ENCODE results near the gene PKNOX2.

PKNOX2 gene

GRCh38 chr11:125425601-125426000, 261.1 kb downstream of the PKNOX2 start:
- no peak overlapping the region for H3K4me3 ChIP-seq (ENCODE audit: low read length in 2 of 2)
- H3K9me3 ChIP-seq (ENCODE audit: control insufficient read depth in 2 of 2, low read length in 2 of 2), result no peaks in the 10 kb centered on the region
- H3K27ac ChIP-seq (ENCODE audit: low read length), result no peak overlapping the region
- no peaks in the 10 kb centered on the region for H3K27me3 ChIP-seq (ENCODE audit: control insufficient read depth in 1 of 2, insufficient read depth in 2 of 2, low read length in 2 of 2)
- no peak overlapping the region for H3K9ac ChIP-seq (ENCODE audit: low read length in 2 of 2)
- peaks cover 3% of the 10 kb centered on the region for H3K4me1 ChIP-seq (ENCODE audit: control insufficient read depth, insufficient read depth, low read length)
- peaks cover 0 to 4% of the 10 kb centered on the region in 2 donors for H3K36me3 ChIP-seq (ENCODE audit: control insufficient read depth in 2 of 2, insufficient read depth in 2 of 2, low read length in 2 of 2)

DNA sequence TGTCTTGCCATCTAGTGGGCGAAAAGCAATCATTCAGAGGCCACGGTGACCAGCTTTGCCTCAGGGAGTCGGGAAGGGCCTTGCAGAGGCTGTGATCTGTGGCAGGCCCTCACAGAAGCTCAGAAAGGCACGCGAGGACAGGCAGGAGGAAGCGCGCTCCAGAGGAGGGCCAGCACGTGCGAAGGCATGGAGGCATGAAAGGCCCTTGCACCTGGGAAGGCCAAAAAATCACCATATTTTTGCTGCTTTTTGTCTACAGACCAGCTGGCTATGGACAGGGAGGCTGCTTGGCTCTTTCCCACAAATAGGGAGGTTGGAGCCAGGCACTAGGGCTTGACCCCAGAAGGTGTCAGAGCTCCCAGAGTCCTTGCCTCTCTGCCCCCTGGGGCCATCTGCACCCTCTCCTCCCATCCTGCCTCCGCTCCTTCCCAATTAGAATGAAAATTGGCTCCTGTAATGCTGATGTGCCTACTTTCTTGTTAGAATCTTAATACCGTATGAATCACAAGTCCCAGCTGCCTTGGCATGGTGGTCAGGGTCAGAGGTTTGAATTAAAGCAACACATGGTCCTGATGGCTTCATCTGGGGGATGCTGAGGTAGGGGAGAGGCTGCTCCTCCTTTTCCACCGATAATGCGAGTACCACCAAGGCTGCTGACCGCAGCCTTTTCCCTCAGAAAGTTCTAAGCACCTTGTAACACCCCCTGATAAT, 262.4 kb downstream of the PKNOX2 start:
- Histone ChIP-seq H3K9ac (ENCODE audit: low read length in 2 of 2) (no peak overlapping the region), H3K27ac (ENCODE audit: low read length) (no peak overlapping the region)

DNA sequence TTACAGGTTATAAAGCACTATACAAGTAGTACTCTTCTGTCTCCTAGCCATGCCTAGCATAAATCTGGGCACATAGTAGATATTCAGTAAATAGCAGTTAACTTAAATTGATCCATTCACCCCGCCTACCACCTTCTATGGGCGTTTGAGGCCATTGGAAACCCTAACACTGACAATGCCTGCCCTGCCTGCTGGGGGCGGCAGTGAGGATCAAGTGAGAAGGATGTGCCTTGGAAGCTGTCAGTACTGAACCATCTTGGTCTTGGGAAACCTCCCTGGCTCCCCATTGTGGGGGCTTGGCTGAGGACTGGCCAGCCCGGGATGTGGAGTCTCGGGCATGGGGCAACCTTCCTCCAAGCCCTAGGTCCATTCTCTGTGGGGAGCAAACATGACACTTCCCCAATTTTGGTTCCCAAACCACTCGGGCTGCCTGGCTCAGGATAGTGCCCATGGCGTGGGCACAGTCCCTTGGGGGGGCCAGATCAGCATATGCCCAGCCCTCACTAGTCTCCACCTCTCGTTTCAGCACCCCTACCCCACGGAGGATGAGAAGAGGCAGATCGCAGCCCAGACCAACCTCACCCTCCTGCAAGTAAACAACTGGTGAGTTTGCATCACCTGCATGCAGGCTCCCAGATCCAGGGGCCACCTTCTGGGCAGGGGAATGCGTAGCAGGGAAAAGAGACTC, 264.1 kb downstream of the PKNOX2 start:
- Histone ChIP-seq H3K4me1 (ENCODE audit: control insufficient read depth, insufficient read depth, low read length) (peaks cover 5% of the 10 kb centered on the region), H3K27me3 (ENCODE audit: control insufficient read depth in 1 of 2, insufficient read depth in 2 of 2, low read length in 2 of 2) (no peaks in the 10 kb centered on the region), H3K36me3 (ENCODE audit: control insufficient read depth in 2 of 2, insufficient read depth in 2 of 2, low read length in 2 of 2) (peaks cover 0 to 10% of the 10 kb centered on the region in 2 donors), H3K4me3 (ENCODE audit: low read length in 2 of 2) (no peak overlapping the region), H3K9me3 (ENCODE audit: control insufficient read depth in 2 of 2, low read length in 2 of 2) (no peaks in the 10 kb centered on the region), H3K9ac (ENCODE audit: low read length in 2 of 2) (no peak overlapping the region), H3K27ac (ENCODE audit: low read length) (no peak overlapping the region)

More for the DNA sequence above, 262.4 kb downstream of the PKNOX2 start:
- Histone ChIP-seq H3K4me1 (ENCODE audit: control insufficient read depth, insufficient read depth, low read length) (peaks cover 3% of the 10 kb centered on the region), H3K36me3 (ENCODE audit: control insufficient read depth in 2 of 2, insufficient read depth in 2 of 2, low read length in 2 of 2) (peaks cover 0 to 10% of the 10 kb centered on the region in 2 donors), H3K4me3 (ENCODE audit: low read length in 2 of 2) (no peak overlapping the region), H3K27me3 (ENCODE audit: control insufficient read depth in 1 of 2, insufficient read depth in 2 of 2, low read length in 2 of 2) (no peaks in the 10 kb centered on the region), H3K9me3 (ENCODE audit: control insufficient read depth in 2 of 2, low read length in 2 of 2) (no peaks in the 10 kb centered on the region)

- Histone ChIP-seq H3K9ac (ENCODE audit: low read length in 2 of 2) (no peak overlapping the region), H3K27me3 (ENCODE audit: control insufficient read depth in 1 of 2, insufficient read depth in 2 of 2, low read length in 2 of 2) (no peaks in the 10 kb centered on the region), H3K9me3 (ENCODE audit: control insufficient read depth in 2 of 2, low read length in 2 of 2) (no peaks in the 10 kb centered on the region), H3K4me1 (ENCODE audit: control insufficient read depth, insufficient read depth, low read length) (peaks cover 5% of the 10 kb centered on the region), H3K36me3 (ENCODE audit: control insufficient read depth in 2 of 2, insufficient read depth in 2 of 2, low read length in 2 of 2) (peaks cover 0 to 10% of the 10 kb centered on the region in 2 donors), H3K27ac (ENCODE audit: low read length) (no peak overlapping the region), H3K4me3 (ENCODE audit: low read length in 2 of 2) (no peak overlapping the region)
Measured at GRCh38 chr11:125429174-125429707, 264.7 kb downstream of the PKNOX2 start.

DNA sequence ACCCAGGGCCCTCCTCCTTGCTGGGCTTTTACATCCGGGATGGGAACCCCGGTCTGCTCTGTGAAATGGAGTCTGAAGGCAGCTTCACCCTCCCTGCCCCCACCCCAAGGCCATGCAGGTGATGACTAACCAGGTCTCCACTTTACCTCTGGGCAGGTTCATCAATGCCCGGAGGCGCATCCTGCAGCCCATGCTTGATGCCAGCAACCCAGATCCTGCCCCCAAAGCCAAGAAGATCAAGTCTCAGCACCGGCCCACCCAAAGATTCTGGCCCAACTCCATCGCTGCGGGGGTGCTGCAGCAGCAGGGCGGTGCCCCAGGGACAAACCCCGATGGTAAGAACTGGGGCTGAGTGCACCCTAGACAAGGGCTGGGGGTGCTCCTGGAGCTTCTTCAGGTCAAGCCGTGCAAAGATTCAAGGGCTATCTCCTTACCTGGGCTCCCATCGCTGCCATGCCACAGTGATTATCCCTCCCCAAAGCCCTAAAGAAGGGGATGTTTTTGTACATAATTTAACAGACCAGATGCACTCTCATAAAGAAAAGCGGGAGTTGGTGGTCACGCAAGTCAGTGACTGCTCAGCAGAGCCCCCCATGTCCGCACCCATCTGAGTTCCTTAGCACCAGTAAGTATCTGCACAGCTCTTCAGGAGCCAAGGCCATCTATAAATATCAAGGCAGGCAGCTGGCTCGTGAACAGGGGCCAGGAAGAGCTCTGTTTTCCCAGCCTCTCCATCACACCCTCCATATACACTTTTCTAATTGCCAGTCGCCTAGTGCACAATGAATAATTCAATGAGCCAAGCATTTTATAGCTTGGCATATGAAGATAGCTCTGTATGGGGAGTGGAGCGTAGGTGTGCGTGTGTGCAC, 265.5 kb downstream of the PKNOX2 start:
- no peak overlapping the region for H3K4me3 ChIP-seq (ENCODE audit: low read length in 2 of 2)
- H3K36me3 ChIP-seq (ENCODE audit: control insufficient read depth in 2 of 2, insufficient read depth in 2 of 2, low read length in 2 of 2), result peaks cover 0 to 10% of the 10 kb centered on the region in 2 donors
- H3K4me1 ChIP-seq (ENCODE audit: control insufficient read depth, insufficient read depth, low read length), result peaks cover 5% of the 10 kb centered on the region
- H3K9ac ChIP-seq (ENCODE audit: low read length in 2 of 2), result no peak overlapping the region
- no peaks in the 10 kb centered on the region for H3K9me3 ChIP-seq (ENCODE audit: control insufficient read depth in 2 of 2, low read length in 2 of 2)
- no peak overlapping the region for H3K27ac ChIP-seq (ENCODE audit: low read length)
- H3K27me3 ChIP-seq (ENCODE audit: control insufficient read depth in 1 of 2, insufficient read depth in 2 of 2, low read length in 2 of 2), result no peaks in the 10 kb centered on the region

DNA sequence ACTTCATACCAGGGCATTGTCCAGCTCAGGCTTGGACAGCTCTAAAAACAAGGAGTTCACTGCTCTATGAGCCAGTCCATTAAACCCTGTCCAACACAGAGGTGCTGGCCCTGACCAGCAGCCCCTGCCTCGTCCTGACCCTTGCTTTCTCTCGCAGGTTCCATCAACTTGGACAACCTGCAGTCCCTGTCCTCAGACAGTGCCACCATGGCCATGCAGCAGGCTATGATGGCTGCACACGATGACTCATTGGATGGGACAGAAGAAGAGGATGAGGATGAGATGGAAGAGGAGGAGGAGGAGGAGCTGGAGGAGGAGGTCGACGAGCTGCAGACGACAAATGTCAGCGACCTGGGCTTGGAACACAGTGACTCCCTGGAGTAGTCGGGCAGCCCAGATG, 266.5 kb downstream of the PKNOX2 start:
- no peak overlapping the region for H3K27ac ChIP-seq (ENCODE audit: low read length)
- no peak overlapping the region for H3K9ac ChIP-seq (ENCODE audit: low read length in 2 of 2)
- peaks cover 3% of the 10 kb centered on the region for H3K4me1 ChIP-seq (ENCODE audit: control insufficient read depth, insufficient read depth, low read length)
- no peak overlapping the region for H3K4me3 ChIP-seq (ENCODE audit: low read length in 2 of 2)
- H3K36me3 ChIP-seq (ENCODE audit: control insufficient read depth in 2 of 2, insufficient read depth in 2 of 2, low read length in 2 of 2), result peaks cover 0 to 10% of the 10 kb centered on the region in 2 donors
- no peaks in the 10 kb centered on the region for H3K27me3 ChIP-seq (ENCODE audit: control insufficient read depth in 1 of 2, insufficient read depth in 2 of 2, low read length in 2 of 2)
- H3K9me3 ChIP-seq (ENCODE audit: control insufficient read depth in 2 of 2, low read length in 2 of 2), result no peaks in the 10 kb centered on the region

DNA sequence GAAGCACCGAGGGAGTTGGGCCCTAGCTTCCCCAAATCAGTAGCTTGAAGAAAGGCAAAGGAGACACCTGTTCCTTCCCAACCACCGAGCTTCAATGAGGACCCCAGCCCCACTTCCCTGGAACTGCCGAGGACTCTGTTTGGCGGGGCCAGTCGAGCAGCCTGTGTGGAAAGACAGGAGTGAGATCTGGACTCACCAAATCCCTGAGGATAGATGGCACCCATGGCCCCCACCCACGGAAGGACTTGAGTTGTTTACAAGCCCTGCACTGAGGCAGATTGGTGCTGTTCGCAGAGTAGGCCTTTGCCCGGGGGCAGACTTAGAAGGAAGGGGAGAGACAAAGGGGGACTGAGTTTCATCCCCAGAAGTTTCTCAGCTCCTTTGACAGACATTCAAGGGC, 266.9 kb downstream of the PKNOX2 start:
- no peak overlapping the region for H3K4me3 ChIP-seq (ENCODE audit: low read length in 2 of 2)
- no peak overlapping the region for H3K9ac ChIP-seq (ENCODE audit: low read length in 2 of 2)
- H3K36me3 ChIP-seq (ENCODE audit: control insufficient read depth in 2 of 2, insufficient read depth in 2 of 2, low read length in 2 of 2), result peaks cover 0 to 10% of the 10 kb centered on the region in 2 donors
- no peaks in the 10 kb centered on the region for H3K27me3 ChIP-seq (ENCODE audit: control insufficient read depth in 1 of 2, insufficient read depth in 2 of 2, low read length in 2 of 2)
- no peak overlapping the region for H3K27ac ChIP-seq (ENCODE audit: low read length)
- peaks cover 3% of the 10 kb centered on the region for H3K4me1 ChIP-seq (ENCODE audit: control insufficient read depth, insufficient read depth, low read length)
- H3K9me3 ChIP-seq (ENCODE audit: control insufficient read depth in 2 of 2, low read length in 2 of 2), result no peaks in the 10 kb centered on the region

DNA sequence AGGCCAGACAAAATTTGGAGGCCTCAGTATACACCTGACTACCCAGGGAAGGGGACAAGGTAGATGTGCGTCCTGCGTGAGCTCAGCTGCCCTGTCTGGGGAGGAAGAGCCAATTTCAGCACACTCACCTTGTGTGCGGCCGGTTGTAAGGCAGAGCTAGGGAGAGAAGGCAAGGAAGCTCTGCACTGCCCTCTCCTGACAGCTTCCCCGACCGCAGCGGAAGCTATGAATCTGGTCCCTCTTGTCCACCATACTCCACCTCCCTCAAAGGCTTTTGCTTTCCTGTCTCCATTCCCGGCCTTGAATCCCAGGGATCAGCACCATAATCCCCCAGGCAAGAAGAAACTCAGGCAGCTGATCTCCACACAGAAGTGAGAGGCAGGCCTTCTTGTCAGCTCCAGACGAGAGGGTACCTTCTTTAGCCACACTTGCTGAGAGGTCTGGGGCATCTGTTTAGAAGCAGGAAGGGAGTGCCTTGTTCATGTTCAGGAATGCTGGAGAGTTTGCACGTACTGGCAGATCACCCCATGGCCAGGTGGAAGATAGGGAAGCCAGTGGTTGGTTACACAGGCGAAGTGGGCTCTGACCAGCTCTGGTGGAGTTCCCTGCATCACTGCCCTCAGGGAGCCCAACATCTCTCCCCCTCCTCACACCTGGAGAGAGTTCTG, 269.0 kb downstream of the PKNOX2 start:
- H3K4me3 ChIP-seq (ENCODE audit: low read length in 2 of 2), result no peak overlapping the region
- H3K4me1 ChIP-seq (ENCODE audit: control insufficient read depth, insufficient read depth, low read length), result peaks cover 3% of the 10 kb centered on the region
- peaks cover 0 to 10% of the 10 kb centered on the region in 2 donors for H3K36me3 ChIP-seq (ENCODE audit: control insufficient read depth in 2 of 2, insufficient read depth in 2 of 2, low read length in 2 of 2)
- H3K27ac ChIP-seq (ENCODE audit: low read length), result no peak overlapping the region
- H3K9me3 ChIP-seq (ENCODE audit: control insufficient read depth in 2 of 2, low read length in 2 of 2), result no peaks in the 10 kb centered on the region
- H3K9ac ChIP-seq (ENCODE audit: low read length in 2 of 2), result no peak overlapping the region
- H3K27me3 ChIP-seq (ENCODE audit: control insufficient read depth in 1 of 2, insufficient read depth in 2 of 2, low read length in 2 of 2), result no peaks in the 10 kb centered on the region

DNA sequence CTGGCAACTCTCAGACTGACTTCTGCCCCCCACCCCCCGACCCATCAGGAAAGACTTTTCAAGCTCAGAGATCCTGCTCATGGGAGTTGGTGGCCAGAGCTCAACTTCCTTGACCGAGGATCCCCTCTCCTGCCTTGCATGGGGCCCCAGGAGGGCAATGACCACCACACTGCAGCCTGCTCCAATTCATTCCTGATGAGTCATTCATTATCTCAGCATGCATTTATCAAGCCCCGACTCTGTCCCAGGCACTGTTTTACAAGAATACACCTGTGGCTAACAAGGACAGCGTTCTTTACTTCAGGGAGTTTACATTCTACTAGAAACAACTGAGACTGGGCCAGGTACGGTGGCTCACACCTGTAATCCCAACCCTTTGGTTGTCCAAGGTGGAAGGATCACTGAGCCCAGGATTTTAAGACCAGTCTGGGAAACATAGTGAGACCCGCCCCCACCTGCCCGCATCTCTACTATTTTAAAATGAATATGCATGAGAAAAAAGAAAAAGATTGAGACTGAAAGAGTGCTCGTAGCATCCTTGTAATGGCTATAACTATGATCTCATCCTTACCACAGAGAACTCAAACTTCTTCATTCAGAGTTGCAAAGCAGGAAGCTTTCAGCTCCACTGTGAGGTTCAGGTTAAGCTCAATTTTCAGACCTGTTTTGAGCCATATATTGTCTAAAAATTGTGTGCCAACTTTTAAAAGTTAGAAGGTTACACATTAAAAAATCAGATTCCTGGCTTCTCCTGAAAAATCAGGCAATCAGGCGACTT, 271.1 kb downstream of the PKNOX2 start:
- no peaks in the 10 kb centered on the region for H3K27me3 ChIP-seq (ENCODE audit: control insufficient read depth in 1 of 2, insufficient read depth in 2 of 2, low read length in 2 of 2)
- no peaks in the 10 kb centered on the region for H3K9me3 ChIP-seq (ENCODE audit: control insufficient read depth in 2 of 2, low read length in 2 of 2)
- H3K4me3 ChIP-seq (ENCODE audit: low read length in 2 of 2), result no peak overlapping the region
- peaks cover 0 to 5% of the 10 kb centered on the region in 2 donors for H3K36me3 ChIP-seq (ENCODE audit: control insufficient read depth in 2 of 2, insufficient read depth in 2 of 2, low read length in 2 of 2)
- peaks cover 3% of the 10 kb centered on the region for H3K4me1 ChIP-seq (ENCODE audit: control insufficient read depth, insufficient read depth, low read length)
- no peak overlapping the region for H3K27ac ChIP-seq (ENCODE audit: low read length)
- H3K9ac ChIP-seq (ENCODE audit: low read length in 2 of 2), result no peak overlapping the region

All from stomach smooth muscle (tissue), 2 donors.